GM15510 (cell line): ENCODE data around the gene DCDC2C.

Experiments used
- POLR2A ChIP-seq: IDR thresholded peaks from 3 replicates; pipeline ENCODE4 v1.6.1; 2011; ENCODE audit warnings: borderline replicate concordance; ENCODE audit not compliant: insufficient read length; ENCODE audit errors: extremely low read depth

The DCDC2C gene

GRCh38 chr2:3666613-3666975 is 36.8 kb upstream of the DCDC2C start:
- TF ChIP-seq POLR2A = no peak

GRCh38 chr2:3667151-3667631 is 36.2 kb upstream of the DCDC2C start:
- TF ChIP-seq POLR2A = no peak

- no peak for TF ChIP-seq POLR2A
Measured at GRCh38 chr2:3669656-3670055, 33.7 kb upstream of the DCDC2C start.

GRCh38 chr2:3670376-3670775 is 33.0 kb upstream of the DCDC2C start:
- no peak for TF ChIP-seq POLR2A

- TF ChIP-seq POLR2A = no peak
Measured at GRCh38 chr2:3670941-3671340, 32.4 kb upstream of the DCDC2C start.

- no peak for TF ChIP-seq POLR2A
Measured at GRCh38 chr2:3672861-3673678, 30.3 kb upstream of the DCDC2C start.

GRCh38 chr2:3674066-3674845 is 29.1 kb upstream of the DCDC2C start:
- TF ChIP-seq POLR2A = no peak

GRCh38 chr2:3675687-3676086 is 27.7 kb upstream of the DCDC2C start:
- no peak for TF ChIP-seq POLR2A

GRCh38 chr2:3677436-3677835 is 25.9 kb upstream of the DCDC2C start:
- no peak for TF ChIP-seq POLR2A

- TF ChIP-seq POLR2A = no peak
Measured at GRCh38 chr2:3678212-3678611, 25.2 kb upstream of the DCDC2C start.

GRCh38 chr2:3679180-3679579 is 24.2 kb upstream of the DCDC2C start:
- no peak for TF ChIP-seq POLR2A

- TF ChIP-seq POLR2A = no peak
Measured at GRCh38 chr2:3679616-3680393, 23.6 kb upstream of the DCDC2C start.

- no peak for TF ChIP-seq POLR2A
Measured at GRCh38 chr2:3680548-3681345, 22.6 kb upstream of the DCDC2C start.

- TF ChIP-seq POLR2A = no peak
Measured at GRCh38 chr2:3681625-3682024, 21.8 kb upstream of the DCDC2C start.
